ENCODE data around the gene SLC25A33.

DNA sequence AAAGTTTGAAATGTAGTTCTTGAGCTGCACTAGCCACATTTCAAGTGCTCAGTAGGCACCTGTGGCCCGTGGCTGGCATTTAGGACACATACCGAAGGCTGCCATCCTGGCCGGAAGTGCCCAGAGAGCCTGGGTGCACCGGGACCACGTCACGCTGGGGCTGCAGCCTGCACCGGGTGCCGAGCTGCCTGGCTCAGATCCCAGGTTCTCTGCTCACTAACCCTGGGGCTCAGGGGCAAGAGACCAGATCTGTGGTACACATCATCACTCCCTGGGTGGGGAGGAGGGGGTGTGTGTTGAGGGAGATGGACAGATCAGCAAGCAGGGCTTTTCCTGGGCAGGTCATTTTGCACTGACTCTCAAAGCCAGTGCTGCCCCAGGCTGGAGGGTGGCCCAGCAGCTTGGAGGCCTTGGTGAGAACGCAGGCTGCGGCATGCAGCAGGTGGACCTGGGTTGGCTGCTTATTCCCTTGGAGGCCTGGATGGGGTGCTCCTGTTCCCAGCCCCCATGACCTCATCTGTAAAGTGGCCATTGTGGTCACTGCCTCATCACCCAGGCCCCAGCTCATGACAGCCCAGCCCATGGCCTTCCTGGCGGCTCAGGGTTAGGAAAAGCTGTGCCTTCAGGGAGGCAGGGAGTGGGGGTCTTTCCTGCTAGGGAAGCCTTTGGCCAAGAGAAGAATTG, 73.0 kb downstream of the SLC25A33 start:
- TF ChIP-seq, protein P1, sequence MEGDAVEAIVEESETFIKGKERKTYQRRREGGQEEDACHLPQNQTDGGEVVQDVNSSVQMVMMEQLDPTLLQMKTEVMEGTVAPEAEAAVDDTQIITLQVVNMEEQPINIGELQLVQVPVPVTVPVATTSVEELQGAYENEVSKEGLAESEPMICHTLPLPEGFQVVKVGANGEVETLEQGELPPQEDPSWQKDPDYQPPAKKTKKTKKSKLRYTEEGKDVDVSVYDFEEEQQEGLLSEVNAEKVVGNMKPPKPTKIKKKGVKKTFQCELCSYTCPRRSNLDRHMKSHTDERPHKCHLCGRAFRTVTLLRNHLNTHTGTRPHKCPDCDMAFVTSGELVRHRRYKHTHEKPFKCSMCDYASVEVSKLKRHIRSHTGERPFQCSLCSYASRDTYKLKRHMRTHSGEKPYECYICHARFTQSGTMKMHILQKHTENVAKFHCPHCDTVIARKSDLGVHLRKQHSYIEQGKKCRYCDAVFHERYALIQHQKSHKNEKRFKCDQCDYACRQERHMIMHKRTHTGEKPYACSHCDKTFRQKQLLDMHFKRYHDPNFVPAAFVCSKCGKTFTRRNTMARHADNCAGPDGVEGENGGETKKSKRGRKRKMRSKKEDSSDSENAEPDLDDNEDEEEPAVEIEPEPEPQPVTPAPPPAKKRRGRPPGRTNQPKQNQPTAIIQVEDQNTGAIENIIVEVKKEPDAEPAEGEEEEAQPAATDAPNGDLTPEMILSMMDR (IDR thresholded peaks at IDR 0.05), result no peak
- no peak for TF ChIP-seq POLR2A (IDR thresholded peaks at IDR 0.05)

Measured in adrenal gland (tissue), 5 donors.